HS-5 (cell line): Measurements from ENCODE around the gene CYP4V2.
"Not testable (repeated sequence)": the region's sequence is repeated elsewhere in the genome, so short reads cannot be mapped to it uniquely, and the experiment has no call there.

Experiments used
- DNase-seq: peaks from one replicate; pipeline ENCODE4 v3.0.0-alpha.2; 2012; ENCODE audit warnings: low read depth

Gene CYP4V2

GRCh38 chr4:186234367-186234766, 43.0 kb downstream of the CYP4V2 start:
- no peak for DNase-seq

- no peak for DNase-seq
These were observed 44.8 kb downstream of the CYP4V2 start for GRCh38 chr4:186236126-186236525.

- no peak for DNase-seq
These were observed 49.1 kb downstream of the CYP4V2 start for GRCh38 chr4:186240452-186240847.

- no peak for DNase-seq
These were observed 49.6 kb downstream of the CYP4V2 start for GRCh38 chr4:186240848-186241491.

GRCh38 chr4:186241616-186242015, 50.2 kb downstream of the CYP4V2 start:
- no peak for DNase-seq

- DNase-seq: not testable (repeated sequence)
These were observed 50.7 kb downstream of the CYP4V2 start for GRCh38 chr4:186242031-186242430.

- DNase-seq: no peak
These were observed 52.0 kb downstream of the CYP4V2 start for GRCh38 chr4:186243331-186243730.

GRCh38 chr4:186244835-186245234, 53.5 kb downstream of the CYP4V2 start:
- no peak for DNase-seq

- not testable (repeated sequence) for DNase-seq
These were observed 55.8 kb downstream of the CYP4V2 start for GRCh38 chr4:186247062-186247752.

GRCh38 chr4:186248643-186249042, 57.3 kb downstream of the CYP4V2 start:
- no peak for DNase-seq

GRCh38 chr4:186249785-186250754, 58.7 kb downstream of the CYP4V2 start:
- peak; percentile 38 for DNase-seq

- no peak for DNase-seq
These were observed 59.4 kb downstream of the CYP4V2 start for GRCh38 chr4:186250760-186251159.

GRCh38 chr4:186255122-186255521, 63.8 kb downstream of the CYP4V2 start:
- no peak for DNase-seq

GRCh38 chr4:186258216-186258811, 66.9 kb downstream of the CYP4V2 start:
- no peak for DNase-seq

GRCh38 chr4:186260117-186260503, 68.7 kb downstream of the CYP4V2 start:
- no peak for DNase-seq
